Measurements from ENCODE around the gene LYPD4.
A peak's percentile ranks its signal among the peaks of the same experiment; 100 is the strongest.

- TF ChIP-seq CTCF (IDR thresholded peaks at IDR 0.05) (no peak), POLR2A (IDR thresholded peaks at IDR 0.05) (peak in 1 of 2 donors; percentile 17)
These were observed 45.0 kb downstream of the LYPD4 start for GRCh38 chr19:41799444-41800000.

Data from thyroid gland (tissue), 4 donors.